Hepatocyte (in vitro differentiated cells): ENCODE results near the gene CHD9. TPM values are rescaled to one million over a fixed set of nuclear protein-coding genes. Genes with fewer than 3 reads are reported as not detected.
A peak's percentile ranks its signal among the peaks of the same experiment; 100 is the strongest.
"Not testable (repeated sequence)": the region's sequence is repeated elsewhere in the genome, so short reads cannot be mapped to it uniquely, and the experiment has no call there.

Source experiments
- DNase-seq: peaks from one replicate; pipeline ENCODE4 v3.0.0-alpha.2; 2016; ENCODE audit warnings: low spot score
- H2AFZ ChIP-seq: fragments of 200-600 bp; sonication (generic); 2 replicates; pipeline ENCODE4 v1.6.0; 2016; ENCODE audit warnings: antibody characterized with exemption, mild to moderate bottlenecking
- H3K27ac ChIP-seq: fragments of 200-600 bp; sonication (generic); 2 replicates; pipeline ENCODE4 v1.5.1; 2016; ENCODE audit warnings: mild to moderate bottlenecking
- H3K27me3 ChIP-seq: fragments of 200-600 bp; sonication (generic); 2 replicates; pipeline ENCODE4 v1.6.1; 2016
- H3K36me3 ChIP-seq: fragments of 200-600 bp; sonication (generic); replicated peaks from 2 replicates; pipeline ENCODE4 v1.5.1; 2016; ENCODE audit warnings: low read depth; ENCODE audit not compliant: insufficient read depth
- H3K4me1 ChIP-seq: fragments of 200-600 bp; sonication (generic); 2 replicates; pipeline ENCODE4 v1.5.1; 2016; ENCODE audit warnings: mild to moderate bottlenecking, moderate library complexity; ENCODE audit not compliant: insufficient read depth
- H3K4me2 ChIP-seq: fragments of 200-600 bp; sonication (generic); 2 replicates; pipeline ENCODE4 v1.6.0; 2016
- H3K4me3 ChIP-seq: fragments of 200-600 bp; sonication (generic); 2 replicates; pipeline ENCODE4 v1.5.1; 2016; ENCODE audit warnings: mild to moderate bottlenecking
- H3K79me2 ChIP-seq: fragments of 200-600 bp; sonication (generic); 2 replicates; pipeline ENCODE4 v1.6.0; 2017; ENCODE audit warnings: mild to moderate bottlenecking
- H3K9me2 ChIP-seq: fragments of 200-600 bp; sonication (generic); replicated peaks from 2 replicates; pipeline ENCODE4 v1.6.0; 2017; ENCODE audit warnings: mild to moderate bottlenecking; ENCODE audit not compliant: insufficient read depth
- H3K9me3 ChIP-seq: fragments of 200-600 bp; sonication (generic); 2 replicates; pipeline ENCODE4 v1.5.1; 2016; ENCODE audit warnings: low read depth, mild to moderate bottlenecking
- H4K20me1 ChIP-seq: fragments of 200-600 bp; sonication (generic); 2 replicates; pipeline ENCODE4 v1.6.0; 2016; ENCODE audit warnings: mild to moderate bottlenecking; ENCODE audit not compliant: insufficient read depth, poor library complexity, severe bottlenecking
- EZH2 ChIP-seq: fragments of 200-600 bp; sonication (generic); IDR thresholded peaks from 2 replicates; pipeline ENCODE4 v1.6.1; 2016; ENCODE audit warnings: antibody characterized with exemption, mild to moderate bottlenecking, borderline replicate concordance
- EZH2phosphoT487 ChIP-seq: fragments of 200-600 bp; sonication (generic); IDR thresholded peaks from one replicate; pipeline ENCODE4 v1.6.1; 2018; ENCODE audit warnings: antibody characterized with exemption, mild to moderate bottlenecking, low read depth, moderate library complexity; ENCODE audit not compliant: unreplicated experiment, severe bottlenecking
- WGBS: methylation state at CpG from one replicate; pipeline ENCODE4 v1.1.6; 2016; ENCODE audit warnings: low lambda C conversion rate; ENCODE audit errors: missing lambda C conversion rate; 5-methylcytosine and 5-hydroxymethylcytosine counted together
- polyA plus RNA-seq: library from polyadenylated mRNA; unstranded; fragments of >200 nt; fragmentation: Nextera tagmentation; extraction: Ambion mirVana; gene quantifications from 2 replicates; pipeline ENCODE4 v1.2.1, GENCODE V29; 2016
- total RNA-seq: library from RNA; depleted of rRNA; stranded (reverse); fragments of >200 nt; gene quantifications from 2 replicates; pipeline ENCODE4 v1.2.3, GENCODE V29; 2014
- TF ChIP-seq, protein P1 (sequence below): fragments of 200-600 bp; sonication (generic); IDR thresholded peaks from 2 replicates; pipeline ENCODE4 v1.5.1; 2016; ENCODE audit warnings: antibody characterized with exemption, mild to moderate bottlenecking; ENCODE audit not compliant: poor library complexity

CHD9 gene
- total and polyA plus RNA-seq, 2 experiments from 2014 or later: 54.9 to 68.2 TPM

DNA sequence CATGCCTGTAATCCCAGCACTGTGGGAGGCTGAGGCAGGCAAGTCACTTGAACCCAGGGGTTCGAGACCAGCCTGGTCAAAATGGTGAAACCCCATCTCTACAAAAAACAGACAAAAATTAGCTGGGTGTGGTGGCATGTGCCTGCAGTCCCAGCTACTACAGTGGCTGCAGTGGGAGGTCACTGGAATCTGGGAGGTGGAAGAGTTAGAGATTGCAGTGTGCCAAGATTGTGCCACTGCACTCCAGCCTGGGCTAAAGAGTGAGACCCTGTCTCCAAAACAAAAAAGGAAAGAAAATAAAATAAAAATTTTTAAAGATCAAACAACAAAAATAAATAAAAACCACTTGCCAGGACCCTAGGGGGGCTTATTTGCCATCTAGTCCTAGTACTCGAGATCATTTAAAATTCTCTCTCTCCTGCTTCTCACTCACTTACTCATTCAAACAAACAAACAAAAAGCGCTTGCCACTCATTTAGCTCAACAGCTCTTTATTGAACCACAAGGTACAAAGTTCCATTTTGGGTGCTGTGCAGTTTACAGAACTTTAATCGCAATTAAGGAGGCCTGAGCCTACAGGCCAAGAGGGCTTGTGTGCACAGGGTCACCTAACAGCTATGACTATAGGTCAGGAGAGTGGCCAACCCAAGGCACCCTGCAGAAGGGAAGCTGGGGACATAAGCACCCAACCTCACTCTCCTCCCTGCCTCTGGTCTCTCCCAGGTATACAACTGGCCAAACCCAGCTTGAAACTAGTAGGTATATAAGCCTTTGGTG, 6.5 kb upstream of the CHD9 start:
- Histone ChIP-seq H2AFZ (no peak overlapping the region), H3K9me3 (no peaks in the 10 kb centered on the region), H3K9me2 (no peaks in the 10 kb centered on the region), H3K36me3 (no peaks in the 10 kb centered on the region), H3K4me2 (no peak overlapping the region), H3K79me2 (no peaks in the 10 kb centered on the region), H3K27me3 (no peaks in the 10 kb centered on the region), H3K4me3 (no peak overlapping the region), H3K27ac (no peak overlapping the region), H4K20me1 (no peaks in the 10 kb centered on the region), H3K4me1 (peaks cover 25% of the 10 kb centered on the region)
- TF ChIP-seq, protein P1, sequence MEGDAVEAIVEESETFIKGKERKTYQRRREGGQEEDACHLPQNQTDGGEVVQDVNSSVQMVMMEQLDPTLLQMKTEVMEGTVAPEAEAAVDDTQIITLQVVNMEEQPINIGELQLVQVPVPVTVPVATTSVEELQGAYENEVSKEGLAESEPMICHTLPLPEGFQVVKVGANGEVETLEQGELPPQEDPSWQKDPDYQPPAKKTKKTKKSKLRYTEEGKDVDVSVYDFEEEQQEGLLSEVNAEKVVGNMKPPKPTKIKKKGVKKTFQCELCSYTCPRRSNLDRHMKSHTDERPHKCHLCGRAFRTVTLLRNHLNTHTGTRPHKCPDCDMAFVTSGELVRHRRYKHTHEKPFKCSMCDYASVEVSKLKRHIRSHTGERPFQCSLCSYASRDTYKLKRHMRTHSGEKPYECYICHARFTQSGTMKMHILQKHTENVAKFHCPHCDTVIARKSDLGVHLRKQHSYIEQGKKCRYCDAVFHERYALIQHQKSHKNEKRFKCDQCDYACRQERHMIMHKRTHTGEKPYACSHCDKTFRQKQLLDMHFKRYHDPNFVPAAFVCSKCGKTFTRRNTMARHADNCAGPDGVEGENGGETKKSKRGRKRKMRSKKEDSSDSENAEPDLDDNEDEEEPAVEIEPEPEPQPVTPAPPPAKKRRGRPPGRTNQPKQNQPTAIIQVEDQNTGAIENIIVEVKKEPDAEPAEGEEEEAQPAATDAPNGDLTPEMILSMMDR: no peak
- TF ChIP-seq EZH2: no peak
- 66% methylated on average over 4 of the region's 4 CpGs for WGBS
- DNase-seq: peak; percentile 41

DNA sequence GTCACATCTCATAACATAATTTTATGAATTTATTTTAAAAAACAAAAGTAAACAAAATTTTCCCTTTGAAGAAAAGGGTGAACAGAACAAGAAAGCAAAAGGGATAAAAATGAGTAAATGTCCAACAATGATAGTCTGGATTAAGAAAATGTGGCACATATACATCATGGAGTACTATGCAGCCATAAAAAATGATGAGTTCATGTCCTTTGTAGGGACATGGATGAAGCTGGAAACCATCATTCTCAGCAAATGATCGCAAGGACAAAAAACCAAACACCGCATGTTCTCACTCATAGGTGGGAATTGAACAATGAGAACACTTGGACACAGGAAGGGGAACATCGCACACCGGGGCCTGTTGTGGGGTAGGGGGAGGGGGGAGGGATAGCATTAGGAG, 3.5 kb upstream of the CHD9 start:
- not testable (repeated sequence) for H3K4me3 ChIP-seq, H3K36me3 ChIP-seq, H3K27me3 ChIP-seq, H4K20me1 ChIP-seq, H3K79me2 ChIP-seq, H3K27ac ChIP-seq, H3K9me2 ChIP-seq, H3K4me2 ChIP-seq, H3K9me3 ChIP-seq, DNase-seq, H2AFZ ChIP-seq
- peaks cover 11% of the 10 kb centered on the region for H3K4me1 ChIP-seq
- WGBS: 100% methylated on average over 4 of the region's 4 CpGs

DNA sequence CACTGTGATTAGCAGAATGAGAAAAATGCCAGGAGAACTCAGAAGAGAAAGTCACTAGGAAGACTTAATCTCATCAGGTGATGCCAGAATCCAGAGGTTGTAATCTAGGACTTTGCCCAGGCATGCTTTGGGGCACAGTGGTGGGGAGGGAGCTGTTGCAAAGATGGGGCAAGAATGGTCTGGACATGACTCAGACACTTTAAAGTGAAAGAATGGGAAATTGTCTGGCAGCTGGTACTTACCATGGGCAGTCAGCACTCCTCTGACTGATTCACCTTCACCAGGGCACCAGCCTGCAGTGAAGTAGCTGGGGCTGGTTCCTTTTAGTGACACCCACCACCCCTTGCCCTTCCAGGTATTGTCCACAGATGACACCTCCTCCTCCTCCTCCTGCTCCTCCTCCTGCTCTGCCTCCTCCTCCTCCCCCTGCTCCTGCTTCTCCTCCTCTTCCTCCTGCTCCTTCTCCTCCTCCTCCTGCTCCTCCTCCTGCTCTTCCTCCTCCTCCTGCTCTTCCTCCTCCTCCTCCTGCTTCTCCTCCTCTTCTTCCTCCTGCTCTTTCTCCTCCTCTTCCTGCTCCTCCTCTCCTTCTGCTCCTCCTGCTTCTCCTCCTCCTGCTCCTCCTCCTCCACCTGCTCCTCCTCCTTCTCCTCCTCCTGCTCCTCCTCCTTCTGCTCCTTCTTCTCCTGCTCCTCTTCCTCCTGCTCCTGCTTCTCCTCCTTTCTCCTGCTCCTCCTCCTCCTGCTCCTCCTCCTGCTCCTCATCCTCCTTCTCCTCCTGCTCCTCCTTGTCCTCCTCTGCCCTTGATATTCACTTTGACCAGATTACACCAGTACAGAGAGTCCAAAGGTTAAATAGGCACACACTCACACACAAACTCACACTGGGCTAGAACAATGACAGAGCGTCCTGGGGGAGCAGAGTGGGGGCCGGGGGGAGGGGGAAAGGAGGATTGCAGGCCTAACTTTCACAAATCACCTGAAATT, 2.0 kb upstream of the CHD9 start, which contains the start of gene CHD9NB:
Gene CHD9NB, minus strand, starts transcription at position 379 of the 983 bp plus-strand sequence. CDS start 8,739 bp downstream, outside the sequence.
- WGBS: 49% methylated on average over 2 of the region's 2 CpGs
- Histone ChIP-seq H3K4me3 (no peak within 1 kb of the TSS), H3K4me2 (peak within 1 kb of the TSS; percentile 43)

More for the DNA sequence above, 2.0 kb upstream of the CHD9 start, which contains the start of gene CHD9NB:
- Histone ChIP-seq H3K9me2 (no peaks in the 10 kb centered on the region), H3K79me2 (peaks cover 18% of the 10 kb centered on the region), H3K27me3 (no peaks in the 10 kb centered on the region), H4K20me1 (no peaks in the 10 kb centered on the region), H2AFZ (no peak within 1 kb of the TSS), H3K9me3 (no peaks in the 10 kb centered on the region), H3K4me1 (peaks cover 16% of the 10 kb centered on the region), H3K36me3 (no peaks in the 10 kb centered on the region), H3K27ac (peak within 1 kb of the TSS; percentile 26)
- DNase-seq: peak; percentile 84
- TF ChIP-seq, protein P1: no peak
- TF ChIP-seq EZH2 (no peak), EZH2phosphoT487 (no peak)
